Vagina (tissue), 2 donors: ENCODE measurements around the gene DNAH14. TPM values are rescaled to one million over a fixed set of nuclear protein-coding genes. Genes with fewer than 3 reads are reported as not detected.

ENCODE experiments used
- DNase-seq, 2 donors: peaks; one replicate each; pipeline ENCODE4 v3.0.0-alpha.2; 2017; ENCODE audit errors: extremely low spot score in 2 of 2
- H3K27ac ChIP-seq: fragments of 200-600 bp; sonication (generic); one replicate; pipeline ENCODE4 v1.5.1; 2019
- H3K27me3 ChIP-seq: fragments of 200-600 bp; sonication (generic); one replicate; pipeline ENCODE4 v1.5.1; 2019
- H3K36me3 ChIP-seq, 2 donors: fragments of 200-600 bp; sonication (generic); one replicate each; pipeline ENCODE4 v1.5.1; 2017 to 2019
- H3K4me1 ChIP-seq: fragments of 200-600 bp; sonication (generic); one replicate; pipeline ENCODE4 v1.5.1; 2019
- H3K4me3 ChIP-seq, 2 donors: fragments of 200-600 bp; sonication (generic); 1 replicate in 1 of 2; 2 replicates in 1 of 2; pipeline ENCODE4 v1.5.1; 2016 to 2019
- H3K9me3 ChIP-seq: fragments of 200-600 bp; sonication (generic); one replicate; pipeline ENCODE4 v1.5.1; 2019
- POLR2A ChIP-seq, 2 donors: fragments of 450-650 bp; IDR thresholded peaks; one replicate each; pipeline ENCODE4 v1.6.1; 2017; ENCODE audit warnings: antibody characterized with exemption in 2 of 2, mild to moderate bottlenecking in 2 of 2, moderate library complexity in 2 of 2
- POLR2AphosphoS5 ChIP-seq, 2 donors: sonication (generic); formaldehyde crosslinking; IDR thresholded peaks; one replicate each; pipeline ENCODE4 v1.9.0; 2017; ENCODE audit warnings: antibody characterized with exemption in 2 of 2, mild to moderate bottlenecking in 2 of 2, low read depth in 1 of 2; ENCODE audit not compliant: insufficient read depth in 1 of 2
- intact Hi-C: fragments of 100-400 bp; cut with DNase I; formaldehyde crosslinking; loops from one replicate; pipeline ENCODE4 v1.15.1; 2023
- total RNA-seq: library from RNA; depleted of rRNA; stranded (reverse); fragments of >200 nt; gene quantifications from one replicate; pipeline ENCODE4 v1.2.3, GENCODE V29; 2016
- TF ChIP-seq, protein P1 (sequence below), 3 experiments: fragments of 450-650 bp in 2 of 3; fragments of 200-600 bp in 1 of 3; sonication (generic) in 1 of 3; IDR thresholded peaks; one replicate each; pipeline ENCODE4 v1.5.1; 2017 to 2019; ENCODE audit warnings: antibody characterized with exemption in 3 of 3, mild to moderate bottlenecking in 2 of 3, moderate library complexity in 2 of 3

The DNAH14 gene
- total RNA-seq, 1 donor from 2014 or later: 5.6 TPM

DNA sequence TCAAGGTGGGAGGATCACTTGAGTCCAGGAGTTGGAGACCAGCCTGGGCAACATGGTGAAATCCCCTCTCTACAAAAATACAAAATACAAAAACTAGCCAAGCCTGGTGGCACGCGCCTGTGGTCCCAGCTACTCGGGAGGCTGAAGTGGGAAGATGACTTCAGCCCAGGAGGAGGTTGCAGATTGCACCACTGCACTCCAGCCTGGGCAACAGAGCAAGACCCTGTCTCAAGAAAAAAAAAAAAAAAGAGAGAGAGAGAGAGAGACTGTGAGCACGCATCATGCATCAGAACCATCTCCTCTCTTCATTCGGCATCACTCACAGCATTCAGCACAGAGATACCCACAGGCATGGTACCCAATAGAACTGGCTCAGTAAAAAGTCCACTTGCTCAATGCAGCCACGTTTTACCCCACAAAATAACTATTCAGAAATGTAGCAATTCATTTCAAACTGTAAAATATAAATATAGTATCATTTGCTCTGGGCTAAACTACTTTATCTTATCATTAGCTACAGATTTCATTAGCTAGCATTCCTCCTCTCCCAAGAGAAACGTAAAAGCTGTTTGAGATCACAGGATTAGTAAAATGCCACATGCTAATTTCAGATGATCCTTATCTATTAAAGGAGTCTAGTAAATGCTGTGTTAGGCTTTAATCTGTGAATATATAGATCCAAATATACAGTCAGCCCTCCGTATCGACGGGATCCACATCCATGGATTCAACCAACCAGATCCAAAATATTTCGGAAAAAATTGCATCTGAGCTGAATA lies 486.7 kb downstream of the DNAH14 start:
- no peaks in the 10 kb centered on the region for H3K27me3 ChIP-seq
- TF ChIP-seq POLR2A (IDR thresholded peaks at IDR 0.05) (no peak), POLR2AphosphoS5 (IDR thresholded peaks at IDR 0.05; ENCODE audit: insufficient read depth in 1 of 2, low read depth in 1 of 2) (no peak)
- TF ChIP-seq, protein P1, sequence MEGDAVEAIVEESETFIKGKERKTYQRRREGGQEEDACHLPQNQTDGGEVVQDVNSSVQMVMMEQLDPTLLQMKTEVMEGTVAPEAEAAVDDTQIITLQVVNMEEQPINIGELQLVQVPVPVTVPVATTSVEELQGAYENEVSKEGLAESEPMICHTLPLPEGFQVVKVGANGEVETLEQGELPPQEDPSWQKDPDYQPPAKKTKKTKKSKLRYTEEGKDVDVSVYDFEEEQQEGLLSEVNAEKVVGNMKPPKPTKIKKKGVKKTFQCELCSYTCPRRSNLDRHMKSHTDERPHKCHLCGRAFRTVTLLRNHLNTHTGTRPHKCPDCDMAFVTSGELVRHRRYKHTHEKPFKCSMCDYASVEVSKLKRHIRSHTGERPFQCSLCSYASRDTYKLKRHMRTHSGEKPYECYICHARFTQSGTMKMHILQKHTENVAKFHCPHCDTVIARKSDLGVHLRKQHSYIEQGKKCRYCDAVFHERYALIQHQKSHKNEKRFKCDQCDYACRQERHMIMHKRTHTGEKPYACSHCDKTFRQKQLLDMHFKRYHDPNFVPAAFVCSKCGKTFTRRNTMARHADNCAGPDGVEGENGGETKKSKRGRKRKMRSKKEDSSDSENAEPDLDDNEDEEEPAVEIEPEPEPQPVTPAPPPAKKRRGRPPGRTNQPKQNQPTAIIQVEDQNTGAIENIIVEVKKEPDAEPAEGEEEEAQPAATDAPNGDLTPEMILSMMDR (IDR thresholded peaks at IDR 0.05): no peak
- intact Hi-C loops: no loop called here
- H3K9me3 ChIP-seq: no peaks in the 10 kb centered on the region
- no peak overlapping the region for H3K4me3 ChIP-seq
- H3K27ac ChIP-seq: no peak overlapping the region
- DNase-seq: no peak
- no peaks in the 10 kb centered on the region for H3K4me1 ChIP-seq
- H3K36me3 ChIP-seq: peaks cover 0 to 71% of the 10 kb centered on the region in 2 donors

DNA sequence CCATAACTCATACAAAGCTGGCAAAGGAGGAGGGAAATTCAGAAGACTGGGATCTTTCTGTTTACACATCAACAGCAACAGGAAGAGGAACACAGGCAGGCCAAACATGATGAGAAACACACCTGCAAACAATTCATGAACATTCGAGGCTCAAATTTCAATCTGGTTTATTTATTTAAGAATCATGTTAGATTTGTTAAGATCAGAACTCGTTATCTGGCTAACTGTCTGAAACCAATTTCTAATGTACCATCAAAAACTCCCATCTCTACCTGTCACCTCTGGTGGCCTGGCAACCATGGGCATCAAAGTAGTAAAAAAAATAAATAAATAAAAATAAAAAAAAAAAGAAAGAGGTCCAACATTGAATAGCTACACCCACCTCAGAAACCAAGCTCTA lies 488.6 kb downstream of the DNAH14 start:
- Histone ChIP-seq H3K4me3 (no peak overlapping the region), H3K27me3 (no peaks in the 10 kb centered on the region), H3K27ac (no peak overlapping the region), H3K4me1 (peaks cover 5% of the 10 kb centered on the region), H3K9me3 (no peaks in the 10 kb centered on the region), H3K36me3 (peaks cover 0 to 59% of the 10 kb centered on the region in 2 donors)
- intact Hi-C loops: no loop called here
- TF ChIP-seq, protein P1 (IDR thresholded peaks at IDR 0.05): no peak
- DNase-seq: no peak

DNA sequence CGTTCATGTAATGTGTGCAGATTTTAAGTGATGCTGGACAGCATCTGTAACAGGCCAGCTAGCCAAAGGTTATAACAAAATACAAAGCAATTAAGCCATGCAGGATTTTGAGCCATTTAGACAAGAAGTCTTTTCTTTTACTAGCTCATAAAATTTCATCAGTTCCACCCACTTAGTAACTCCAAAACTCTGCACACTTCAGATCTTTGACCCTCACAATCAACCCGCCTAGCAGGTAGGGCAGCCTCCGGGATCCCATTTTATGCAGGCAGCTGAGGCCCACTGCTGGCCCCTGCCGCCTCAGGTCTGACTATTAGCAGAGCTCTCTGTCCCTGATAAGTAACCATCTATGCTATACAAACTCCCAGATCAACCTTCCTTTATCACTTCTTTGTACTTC lies 489.1 kb downstream of the DNAH14 start:
- Histone ChIP-seq H3K9me3 (no peaks in the 10 kb centered on the region), H3K4me1 (peaks cover 10% of the 10 kb centered on the region), H3K27ac (no peak overlapping the region), H3K27me3 (no peaks in the 10 kb centered on the region), H3K4me3 (no peak overlapping the region), H3K36me3 (peaks cover 0 to 54% of the 10 kb centered on the region in 2 donors)
- TF ChIP-seq POLR2AphosphoS5 (IDR thresholded peaks at IDR 0.05; ENCODE audit: insufficient read depth in 1 of 2, low read depth in 1 of 2): no peak
- TF ChIP-seq, protein P1 (IDR thresholded peaks at IDR 0.05): no peak
- TF ChIP-seq POLR2A (IDR thresholded peaks at IDR 0.05): no peak
- DNase-seq: no peak
- intact Hi-C loops: no loop called here

DNA sequence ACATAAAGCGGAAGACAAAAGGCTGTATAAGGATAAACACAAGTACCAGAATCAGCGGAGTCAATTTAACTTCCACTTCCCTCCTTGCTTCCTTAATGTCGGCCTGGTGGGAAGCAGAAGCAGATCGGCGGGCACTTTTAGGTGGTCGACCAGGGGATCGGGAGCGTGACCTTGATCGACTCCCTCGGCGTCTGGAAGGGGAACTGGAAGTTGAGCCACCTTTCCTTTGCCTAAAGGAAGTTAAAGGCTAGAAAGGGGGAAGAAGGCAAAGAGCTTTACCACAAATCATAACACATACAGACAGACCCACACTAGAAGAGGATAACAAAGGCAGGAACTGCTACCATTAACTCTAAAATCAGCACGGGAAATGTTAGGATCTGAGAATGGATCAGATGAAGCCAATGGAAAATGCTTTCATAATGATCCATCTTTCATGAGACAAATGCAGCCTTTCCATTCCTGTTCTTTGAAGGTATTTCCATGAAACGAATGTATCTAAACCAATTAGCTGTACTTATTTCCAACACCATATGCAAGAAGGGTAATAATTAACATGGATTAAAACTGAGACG lies 492.6 kb downstream of the DNAH14 start:
- H3K9me3 ChIP-seq: no peaks in the 10 kb centered on the region
- H3K27me3 ChIP-seq: no peaks in the 10 kb centered on the region
- no peak overlapping the region for H3K4me3 ChIP-seq
- H3K4me1 ChIP-seq: peaks cover 41% of the 10 kb centered on the region
- TF ChIP-seq POLR2AphosphoS5 (IDR thresholded peaks at IDR 0.05; ENCODE audit: insufficient read depth in 1 of 2, low read depth in 1 of 2) (no peak), POLR2A (IDR thresholded peaks at IDR 0.05) (no peak)
- TF ChIP-seq, protein P1 (IDR thresholded peaks at IDR 0.05): no peak
- peaks cover 0 to 27% of the 10 kb centered on the region in 2 donors for H3K36me3 ChIP-seq
- no peak overlapping the region for H3K27ac ChIP-seq
- DNase-seq: no peak
- intact Hi-C loops: no loop called here
